CD4-positive, alpha-beta T cell (primary cell): ENCODE results near the gene TPRG1L. TPM values are rescaled to one million over a fixed set of nuclear protein-coding genes. Genes with fewer than 3 reads are reported as not detected.

Experiments used
- ATAC-seq: fragments of 200-7000 bp; cut with Tn5 transposase; one replicate; pipeline ENCODE4 v1.10.0; 2022; ENCODE audit warnings: mild to moderate bottlenecking; ENCODE audit not compliant: poor library complexity
- CTCF ChIA-PET: fragments of 350-600 bp; sonication (Branson Sonifier 250); formaldehyde crosslinking; loops from one replicate; lab custom pipeline; 2021; ENCODE audit warnings: antibody characterized with exemption, inconsistent platforms; lab: Charles Lee
- POLR2A ChIA-PET: fragments of 350-600 bp; sonication (Branson Sonifier 250); formaldehyde crosslinking; loops from one replicate; lab custom pipeline; 2021; ENCODE audit warnings: antibody characterized with exemption, inconsistent platforms; lab: Charles Lee
- DNase-seq, 14 experiments: peaks; one replicate each; pipeline ENCODE4 v3.0.0-alpha.2; 2013 to 2020; ENCODE audit warnings: mixed read lengths in 2 of 14
- H3K27ac ChIP-seq, 2 donors: one replicate each; pipeline versions ENCODE4 v1.5.1 to v1.7.0; 2013; ENCODE audit warnings: low read length in 2 of 2, low read depth in 1 of 2, mild to moderate bottlenecking in 1 of 2
- H3K27me3 ChIP-seq, 2 experiments: 1 replicate in 1 of 2; 2 replicates in 1 of 2; pipeline versions ENCODE4 v1.6.1 to v1.7.0; 2013; ENCODE audit warnings: low read length in 2 of 2, control low read depth in 1 of 2, mild to moderate bottlenecking in 1 of 2, moderate library complexity in 1 of 2; ENCODE audit not compliant: insufficient read depth in 2 of 2, control insufficient read depth in 1 of 2
- H3K36me3 ChIP-seq: one replicate; pipeline ENCODE4 v1.6.1; 2013; ENCODE audit warnings: low read length, control low read depth; ENCODE audit not compliant: insufficient read depth
- H3K4me1 ChIP-seq: one replicate; pipeline ENCODE4 v1.6.1; 2013; ENCODE audit warnings: low read length, control low read depth; ENCODE audit not compliant: insufficient read depth
- H3K4me3 ChIP-seq: one replicate; pipeline ENCODE4 v1.5.1; 2013; ENCODE audit warnings: mild to moderate bottlenecking, low read length, moderate library complexity
- H3K9me3 ChIP-seq, 2 experiments: 1 replicate in 1 of 2; 2 replicates in 1 of 2; pipeline versions ENCODE4 v1.6.1 to v1.7.0; 2013; ENCODE audit warnings: low read length in 2 of 2, mild to moderate bottlenecking in 2 of 2, control low read depth in 1 of 2, moderate library complexity in 1 of 2; ENCODE audit not compliant: control insufficient read depth in 1 of 2, insufficient read depth in 1 of 2
- H3K27ac Mint-ChIP-seq: one replicate; pipeline ENCODE4 v1.8.0; 2020; ENCODE audit warnings: mixed read lengths
- H3K27me3 Mint-ChIP-seq: one replicate; pipeline ENCODE4 v1.8.0; 2021; ENCODE audit warnings: mixed read lengths
- H3K36me3 Mint-ChIP-seq: one replicate; pipeline ENCODE4 v1.8.0; 2021; ENCODE audit warnings: low read depth, mixed read lengths
- H3K4me1 Mint-ChIP-seq: one replicate; pipeline ENCODE4 v1.8.0; 2021; ENCODE audit warnings: low read depth, mixed read lengths
- H3K4me3 Mint-ChIP-seq: one replicate; pipeline ENCODE4 v1.8.0; 2020; ENCODE audit warnings: mild to moderate bottlenecking, mixed read lengths
- H3K9me3 Mint-ChIP-seq: one replicate; pipeline ENCODE4 v1.8.0; 2020; ENCODE audit warnings: mixed read lengths
- intact Hi-C, 2 experiments: fragments of 100-400 bp; cut with DNase I in 1 of 2; cut with micrococcal nuclease in 1 of 2; formaldehyde crosslinking; loops; one replicate each; pipeline versions ENCODE4 v1.15.1 to v1.9.0; 2023 to 2025; cut with DNase I, micrococcal nuclease
- total RNA-seq, 174 experiments: library from RNA in 2 of 174; stranded (reverse) in 2 of 174; gene quantifications; one replicate each; pipeline ENCODE4 v1.2.3 and lab custom pipeline; 2021 to 2026
- TF ChIP-seq, protein P1 (sequence below): fragments of 200-600 bp; IDR thresholded peaks from one replicate; pipeline ENCODE4 v1.8.0; 2022; ENCODE audit warnings: antibody characterized with exemption, mild to moderate bottlenecking

TPRG1L gene
- total RNA-seq, 2 experiments from 2014 or later = 46.5 to 48.3 TPM

DNA sequence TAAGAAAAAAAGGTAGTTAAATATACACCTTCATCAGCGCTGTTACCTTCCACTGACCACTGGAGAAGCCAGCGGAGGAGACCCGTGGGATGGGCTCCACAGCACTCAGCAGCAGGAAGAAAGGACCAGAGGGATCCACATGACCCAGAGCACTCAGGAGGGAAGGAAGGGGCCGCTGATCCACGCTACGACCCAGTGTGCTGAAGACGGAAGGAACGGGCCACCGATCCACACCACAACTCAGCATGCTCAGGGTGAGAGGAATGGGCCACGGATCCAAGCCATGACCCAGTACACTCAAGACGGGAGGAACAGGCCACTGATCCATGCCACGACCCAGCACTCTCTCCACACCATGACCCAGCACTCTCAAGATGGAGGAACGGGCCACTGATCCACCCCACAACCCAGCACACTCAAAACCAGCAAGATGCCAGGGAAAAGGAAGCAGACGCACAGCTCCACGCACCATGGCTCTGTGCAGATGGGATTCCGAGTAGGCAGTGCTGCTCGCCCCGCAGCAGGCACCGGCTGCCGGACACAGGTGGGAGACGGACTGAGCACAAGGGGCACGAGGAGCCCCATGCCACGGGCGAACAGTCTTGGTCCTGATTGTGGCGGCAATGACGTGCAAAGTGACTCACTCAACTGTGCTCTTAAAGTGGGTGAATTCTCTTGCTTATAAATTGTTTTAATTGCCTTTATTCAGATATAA is 16.4 kb downstream of the TPRG1L start:
- no peak for ATAC-seq
- Histone ChIP-seq H3K27me3 (no peaks in the 10 kb centered on the region), H3K27ac (no peak overlapping the region), H3K4me3 (no peak overlapping the region), H3K36me3 (peaks cover 56% of the 10 kb centered on the region), H3K9me3 (no peaks in the 10 kb centered on the region), H3K4me1 (no peaks in the 10 kb centered on the region)
- Mint-ChIP-seq H3K36me3 (peaks cover 58% of the 10 kb centered on the region), H3K4me3 (no peak overlapping the region), H3K4me1 (no peaks in the 10 kb centered on the region), H3K27ac (no peak overlapping the region), H3K27me3 (no peaks in the 10 kb centered on the region), H3K9me3 (no peaks in the 10 kb centered on the region)
- DNase-seq = no peak
- ChIA-PET POLR2A (no interaction called here), CTCF (no interaction called here)
- TF ChIP-seq, protein P1, sequence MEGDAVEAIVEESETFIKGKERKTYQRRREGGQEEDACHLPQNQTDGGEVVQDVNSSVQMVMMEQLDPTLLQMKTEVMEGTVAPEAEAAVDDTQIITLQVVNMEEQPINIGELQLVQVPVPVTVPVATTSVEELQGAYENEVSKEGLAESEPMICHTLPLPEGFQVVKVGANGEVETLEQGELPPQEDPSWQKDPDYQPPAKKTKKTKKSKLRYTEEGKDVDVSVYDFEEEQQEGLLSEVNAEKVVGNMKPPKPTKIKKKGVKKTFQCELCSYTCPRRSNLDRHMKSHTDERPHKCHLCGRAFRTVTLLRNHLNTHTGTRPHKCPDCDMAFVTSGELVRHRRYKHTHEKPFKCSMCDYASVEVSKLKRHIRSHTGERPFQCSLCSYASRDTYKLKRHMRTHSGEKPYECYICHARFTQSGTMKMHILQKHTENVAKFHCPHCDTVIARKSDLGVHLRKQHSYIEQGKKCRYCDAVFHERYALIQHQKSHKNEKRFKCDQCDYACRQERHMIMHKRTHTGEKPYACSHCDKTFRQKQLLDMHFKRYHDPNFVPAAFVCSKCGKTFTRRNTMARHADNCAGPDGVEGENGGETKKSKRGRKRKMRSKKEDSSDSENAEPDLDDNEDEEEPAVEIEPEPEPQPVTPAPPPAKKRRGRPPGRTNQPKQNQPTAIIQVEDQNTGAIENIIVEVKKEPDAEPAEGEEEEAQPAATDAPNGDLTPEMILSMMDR = no peak
- intact Hi-C loops = no loop called here

DNA sequence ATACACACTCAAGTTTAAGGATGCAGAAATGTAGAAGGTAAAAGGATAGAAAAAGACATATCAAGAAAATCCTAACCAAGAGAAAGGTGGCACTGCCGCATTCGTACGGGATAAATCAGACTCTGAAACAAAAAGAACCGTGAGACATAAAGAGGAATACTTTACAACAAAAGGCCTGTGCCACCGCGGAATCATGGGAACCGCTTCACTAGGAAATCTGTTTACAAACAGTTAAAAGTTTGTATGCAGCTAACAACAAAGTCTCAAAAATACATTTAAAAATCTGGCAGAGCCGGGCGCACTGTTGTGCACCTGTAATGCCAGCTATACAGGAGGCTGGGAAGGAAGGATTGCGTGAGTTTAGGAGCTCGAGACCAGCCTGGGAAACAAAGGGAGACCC is 17.0 kb downstream of the TPRG1L start:
- H3K4me3 ChIP-seq = no peak overlapping the region
- no peaks in the 10 kb centered on the region for H3K27me3 ChIP-seq
- TF ChIP-seq, protein P1 = no peak
- peaks cover 56% of the 10 kb centered on the region for H3K36me3 ChIP-seq
- H3K4me1 ChIP-seq = no peaks in the 10 kb centered on the region
- intact Hi-C loops = no loop called here
- DNase-seq (no peak), ATAC-seq (no peak)
- Mint-ChIP-seq H3K9me3 (no peaks in the 10 kb centered on the region), H3K4me1 (no peaks in the 10 kb centered on the region), H3K36me3 (peaks cover 58% of the 10 kb centered on the region), H3K4me3 (no peak overlapping the region), H3K27ac (no peak overlapping the region), H3K27me3 (no peaks in the 10 kb centered on the region)
- H3K27ac ChIP-seq = no peak overlapping the region
- CTCF ChIA-PET = no interaction called here
- POLR2A ChIA-PET = no interaction called here
- H3K9me3 ChIP-seq = no peaks in the 10 kb centered on the region

DNA sequence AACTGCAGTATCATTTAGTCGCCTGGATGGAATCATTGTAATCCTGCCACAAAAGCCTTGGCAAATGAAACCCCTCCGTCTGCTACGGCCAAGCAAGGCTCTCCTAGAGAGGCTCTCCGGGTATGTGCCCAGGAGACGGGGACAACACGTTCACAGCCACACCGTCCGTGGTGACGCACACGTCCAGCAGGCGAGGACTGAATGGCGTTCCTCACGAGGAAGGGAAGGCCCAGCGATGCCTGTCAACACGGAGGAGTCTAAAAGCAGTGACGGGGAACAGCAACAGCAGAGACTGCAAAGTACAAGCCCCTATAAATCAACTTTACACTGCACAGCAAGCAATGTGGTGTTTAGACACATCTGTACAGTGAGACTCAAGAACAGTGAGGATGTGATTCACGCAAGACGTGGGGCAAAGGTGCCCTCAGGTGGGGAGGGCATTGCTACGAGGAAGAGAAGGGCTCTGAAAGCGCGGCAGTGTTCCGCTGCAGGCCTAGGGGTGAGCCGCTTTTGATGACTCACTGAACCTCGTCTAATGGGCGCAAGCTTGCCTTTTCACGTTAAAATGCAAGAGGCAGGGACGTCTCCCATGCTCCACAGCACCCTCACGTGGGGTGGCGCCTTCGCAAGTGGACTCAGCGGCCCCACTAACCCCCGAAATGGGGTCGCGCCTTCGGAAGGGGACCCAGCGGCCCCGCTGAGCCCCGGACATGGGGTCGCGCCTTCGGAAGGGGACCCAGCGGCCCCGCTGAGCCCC is 18.3 kb downstream of the TPRG1L start:
- no peaks in the 10 kb centered on the region for H3K9me3 Mint-ChIP-seq
- H3K27ac ChIP-seq = no peak overlapping the region
- peaks cover 52% of the 10 kb centered on the region for H3K36me3 Mint-ChIP-seq
- H3K27ac Mint-ChIP-seq = no peak overlapping the region
- TF ChIP-seq, protein P1 = no peak
- no peaks in the 10 kb centered on the region for H3K9me3 ChIP-seq
- no peaks in the 10 kb centered on the region for H3K27me3 ChIP-seq
- intact Hi-C loops = no loop called here
- POLR2A ChIA-PET = no interaction called here
- CTCF ChIA-PET = no interaction called here
- ATAC-seq = no peak
- no peak overlapping the region for H3K4me3 ChIP-seq
- H3K27me3 Mint-ChIP-seq = no peaks in the 10 kb centered on the region
- H3K4me3 Mint-ChIP-seq = no peak overlapping the region
- H3K4me1 Mint-ChIP-seq = peaks cover 6% of the 10 kb centered on the region
- no peaks in the 10 kb centered on the region for H3K4me1 ChIP-seq
- no peak for DNase-seq
- peaks cover 49% of the 10 kb centered on the region for H3K36me3 ChIP-seq
